HG02759 (cell line): ENCODE results near the gene SDR39U1.

Experiments used
- ATAC-seq: cut with Tn5 transposase; IDR thresholded peaks from one replicate; pipeline ENCODE4 v1.9.1; 2021; ENCODE audit warnings: mild to moderate bottlenecking, moderate library complexity; ENCODE audit not compliant: unreplicated experiment

SDR39U1 gene

DNA sequence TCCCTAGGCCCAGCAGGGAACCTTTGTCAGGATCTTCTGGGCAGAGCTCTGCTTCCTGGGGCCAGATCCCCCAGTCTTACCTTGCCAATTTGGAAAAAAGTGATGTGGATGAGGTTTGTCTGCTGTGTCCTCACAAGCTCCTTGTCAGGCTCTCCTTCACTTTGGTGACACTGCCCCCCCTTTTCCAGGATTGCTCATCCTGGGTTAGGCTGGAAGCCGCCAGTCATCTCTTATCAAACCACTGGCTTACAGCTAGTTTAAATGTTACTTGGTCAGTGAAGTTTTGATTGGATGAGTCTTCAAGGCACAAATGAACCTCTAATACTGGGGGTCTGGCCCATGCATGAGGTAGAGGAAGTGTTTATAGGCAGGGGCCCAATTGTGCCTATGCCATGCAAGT lies 28.5 kb downstream of the SDR39U1 start:
- no peak for ATAC-seq

DNA sequence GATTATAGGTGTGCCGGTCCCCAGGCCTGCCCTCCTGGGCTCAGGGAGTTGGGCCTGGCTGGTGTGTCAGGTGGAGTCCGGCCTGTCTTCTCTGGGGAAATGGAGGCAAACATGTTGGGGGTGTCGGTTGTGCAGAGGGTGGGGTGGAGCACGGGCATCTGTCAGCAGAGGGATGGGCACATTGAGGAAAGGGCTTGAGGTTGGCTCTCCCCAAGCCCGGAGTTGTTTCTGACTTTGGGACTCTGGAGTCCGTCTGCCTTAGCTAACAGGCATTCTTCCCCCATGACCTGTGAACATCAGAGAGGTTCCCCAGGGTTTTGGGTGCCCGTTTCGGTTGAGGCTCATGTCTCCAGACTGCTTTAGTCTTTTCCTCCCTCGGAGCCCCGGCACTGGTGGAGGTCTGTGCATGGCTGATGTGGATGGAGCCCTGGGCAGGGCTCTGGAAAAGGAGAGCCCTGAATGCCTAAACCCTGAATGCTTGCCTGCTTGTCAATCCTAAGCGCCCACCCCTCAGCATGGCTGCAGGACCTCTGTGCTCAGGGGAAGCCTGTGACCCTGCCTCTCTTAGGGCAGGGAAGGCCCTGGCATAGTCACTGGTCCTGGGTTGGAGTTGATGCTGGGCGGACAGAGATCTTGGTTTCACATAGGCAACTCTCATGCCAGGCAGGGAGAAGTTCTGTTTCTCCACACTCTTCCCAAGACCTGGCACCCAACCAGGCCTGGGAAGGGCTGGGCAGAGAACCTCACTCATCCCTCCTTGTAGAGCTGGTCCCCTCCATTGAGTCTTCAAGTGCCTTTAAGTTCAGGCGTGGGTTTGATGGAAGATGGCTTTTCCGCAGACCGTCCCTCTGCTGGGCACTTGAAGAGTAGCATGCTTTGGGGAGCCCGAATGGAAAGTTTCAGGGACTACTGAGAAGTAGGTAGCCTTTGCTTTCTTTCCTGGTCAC lies 30.9 kb downstream of the SDR39U1 start:
- ATAC-seq = no peak

DNA sequence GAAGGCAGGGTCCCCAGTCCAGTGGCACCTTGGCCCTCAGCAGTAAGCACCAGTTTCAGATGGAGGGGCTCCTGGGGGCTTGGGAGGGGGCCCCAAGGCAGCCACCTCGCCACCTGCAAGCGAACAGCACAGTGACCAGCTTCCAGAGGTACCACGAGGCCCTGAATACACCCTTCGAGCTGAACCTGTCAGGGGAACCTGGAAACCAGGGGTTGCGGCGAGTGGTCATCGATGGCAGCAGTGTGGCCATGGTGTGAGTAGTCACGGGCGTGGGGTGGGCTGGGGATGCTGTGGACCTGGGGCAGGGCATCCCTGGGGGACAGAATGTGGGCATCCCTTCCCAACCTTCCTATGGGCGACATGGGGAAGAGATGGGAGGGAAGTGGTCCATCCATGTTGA lies 32.6 kb downstream of the SDR39U1 start:
- ATAC-seq = no peak

DNA sequence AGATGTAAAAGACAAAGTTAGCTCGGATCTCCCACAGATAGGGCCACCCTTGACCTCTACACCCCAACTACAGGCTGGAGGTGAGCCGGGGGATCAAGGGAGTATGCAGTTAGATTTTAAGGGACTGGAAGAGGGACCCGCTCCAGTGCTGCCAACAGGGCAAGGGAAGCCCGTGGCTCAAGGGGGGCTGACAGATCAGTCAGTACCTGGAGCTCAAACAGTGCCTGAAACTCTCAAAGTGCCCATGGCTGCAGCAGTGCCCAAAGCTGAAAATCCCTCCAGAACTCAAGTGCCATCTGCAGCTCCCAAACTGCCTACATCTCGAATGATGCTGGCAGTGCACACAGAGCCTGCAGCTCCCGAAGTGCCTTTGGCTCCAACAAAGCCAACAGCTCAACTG lies 33.4 kb downstream of the SDR39U1 start:
- ATAC-seq = no peak

DNA sequence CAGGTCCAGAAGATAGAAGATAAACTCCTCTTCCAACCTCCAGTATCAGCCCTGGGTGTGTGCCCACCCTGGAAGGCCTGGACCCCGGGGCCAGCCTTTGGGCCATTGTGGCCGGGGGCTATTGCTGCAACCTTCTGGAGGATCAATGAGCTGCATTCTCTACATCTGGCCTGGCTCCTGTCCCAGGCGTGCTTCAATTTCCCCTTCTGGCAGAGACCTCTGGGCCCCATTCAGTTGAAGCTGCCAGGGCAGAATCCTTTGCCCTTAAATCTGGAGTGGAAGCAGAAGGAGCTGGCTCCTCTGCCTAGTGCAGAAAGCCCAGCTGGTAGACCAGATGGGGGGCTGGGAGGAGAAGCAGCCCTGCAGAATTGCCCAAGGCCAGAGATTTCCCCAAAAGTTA lies 33.8 kb downstream of the SDR39U1 start:
- ATAC-seq = no peak

DNA sequence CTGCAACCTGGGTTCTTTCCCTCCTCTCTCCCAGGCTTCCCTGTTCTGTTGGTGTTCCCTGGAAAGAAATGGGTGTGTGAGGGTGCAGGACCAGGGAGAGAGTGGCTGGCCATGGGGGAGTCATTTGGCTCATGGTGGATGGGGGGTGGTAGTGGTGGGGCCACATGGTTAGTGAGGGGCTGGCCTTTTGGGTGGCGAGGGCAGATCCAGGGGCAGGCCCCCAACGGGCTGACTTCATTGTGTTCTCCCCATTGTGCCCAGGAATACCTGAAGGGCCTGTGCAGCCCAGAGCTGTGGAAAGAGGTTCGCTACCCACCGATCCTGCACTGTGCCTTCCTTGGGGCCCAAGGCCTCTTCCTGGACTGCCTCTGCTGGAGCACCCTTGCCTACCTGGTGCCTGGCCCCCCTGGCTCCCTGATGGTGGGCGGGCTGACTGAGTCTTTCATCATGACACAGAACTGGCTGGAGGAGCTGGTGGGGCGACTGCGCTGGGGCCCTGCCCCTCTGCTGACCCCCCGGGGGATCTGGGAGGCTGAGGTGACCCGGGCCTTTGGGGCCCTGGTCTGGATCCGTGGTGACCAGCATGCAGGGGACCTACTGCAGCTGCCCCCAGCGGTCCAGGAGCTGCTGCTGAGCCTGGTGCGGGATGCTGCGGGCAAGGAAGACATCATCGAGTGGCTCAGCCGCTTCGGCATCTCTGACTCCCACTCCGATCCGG lies 34.8 kb downstream of the SDR39U1 start:
- no peak for ATAC-seq

DNA sequence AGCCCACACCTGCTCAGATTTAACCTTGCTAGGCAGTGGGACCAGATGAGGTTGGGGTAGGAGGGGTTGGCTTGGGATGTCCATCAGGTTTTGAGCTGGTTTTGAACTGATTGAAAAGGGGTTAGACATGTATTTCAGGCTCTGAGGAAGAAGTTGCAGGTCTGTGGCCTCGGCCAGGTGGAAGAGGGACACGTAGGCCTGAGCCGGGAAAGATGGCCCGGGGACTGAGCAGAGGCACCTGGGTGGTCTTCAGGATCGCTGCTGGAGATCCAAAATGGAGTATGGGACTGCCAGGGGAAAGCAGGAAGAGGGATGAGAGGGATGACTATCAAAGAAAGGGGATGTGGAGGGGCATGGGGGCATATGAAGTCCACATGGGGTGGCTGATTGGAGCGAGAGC lies 36.2 kb downstream of the SDR39U1 start:
- ATAC-seq = no peak

DNA sequence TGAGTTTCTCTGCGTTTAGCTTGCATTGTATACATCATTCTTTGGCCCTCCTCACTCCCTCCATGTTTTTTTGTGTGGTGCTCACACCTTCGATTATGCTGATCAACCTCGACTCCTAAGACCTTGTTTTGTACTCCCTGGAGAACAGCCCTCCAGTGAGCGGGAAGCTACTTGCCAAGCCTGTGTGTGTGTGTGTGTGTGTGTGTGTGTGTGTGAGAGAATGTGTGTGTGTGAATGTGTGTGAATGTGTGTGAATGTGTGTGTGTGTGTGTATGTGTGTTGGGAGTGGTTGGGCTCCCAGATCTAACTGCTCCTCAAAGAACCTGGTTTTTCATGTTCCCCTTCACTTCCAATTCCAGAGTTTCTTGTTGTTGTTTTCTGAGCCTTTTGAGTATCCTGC lies 37.8 kb downstream of the SDR39U1 start:
- no peak for ATAC-seq

DNA sequence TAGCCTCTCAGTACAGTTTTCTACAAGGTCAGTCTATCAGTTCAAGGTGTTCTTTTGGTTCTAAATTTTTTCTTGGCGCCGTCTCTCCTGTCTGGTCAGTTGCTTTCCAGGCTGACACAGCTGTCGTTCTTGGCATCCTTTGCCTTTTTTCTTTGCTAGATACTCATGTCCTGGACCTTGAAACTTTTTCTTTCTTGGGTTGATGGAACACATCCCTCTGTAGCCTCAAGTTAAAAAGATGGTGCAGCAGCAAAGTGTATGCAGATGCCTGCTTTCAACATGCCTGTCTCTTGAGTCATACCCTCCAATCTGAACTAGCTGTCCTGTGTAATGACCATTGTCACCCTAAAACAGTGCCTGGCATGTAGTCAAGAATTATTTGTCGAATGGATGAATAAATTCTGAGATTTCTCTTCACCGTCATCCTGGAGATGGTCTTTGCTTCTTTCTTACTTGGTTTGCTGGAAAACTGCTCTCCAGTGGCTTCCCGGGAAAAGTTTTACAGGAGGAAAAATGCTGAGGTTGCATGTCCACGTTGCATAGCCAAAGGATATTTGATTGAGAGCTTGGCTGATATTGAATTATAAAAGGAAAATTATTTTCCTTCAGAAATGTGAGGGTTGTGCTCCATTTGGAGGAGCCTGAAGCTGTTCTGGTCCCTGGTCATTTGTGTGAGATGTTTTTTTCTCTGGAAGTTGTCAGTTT lies 39.1 kb downstream of the SDR39U1 start:
- ATAC-seq = no peak

DNA sequence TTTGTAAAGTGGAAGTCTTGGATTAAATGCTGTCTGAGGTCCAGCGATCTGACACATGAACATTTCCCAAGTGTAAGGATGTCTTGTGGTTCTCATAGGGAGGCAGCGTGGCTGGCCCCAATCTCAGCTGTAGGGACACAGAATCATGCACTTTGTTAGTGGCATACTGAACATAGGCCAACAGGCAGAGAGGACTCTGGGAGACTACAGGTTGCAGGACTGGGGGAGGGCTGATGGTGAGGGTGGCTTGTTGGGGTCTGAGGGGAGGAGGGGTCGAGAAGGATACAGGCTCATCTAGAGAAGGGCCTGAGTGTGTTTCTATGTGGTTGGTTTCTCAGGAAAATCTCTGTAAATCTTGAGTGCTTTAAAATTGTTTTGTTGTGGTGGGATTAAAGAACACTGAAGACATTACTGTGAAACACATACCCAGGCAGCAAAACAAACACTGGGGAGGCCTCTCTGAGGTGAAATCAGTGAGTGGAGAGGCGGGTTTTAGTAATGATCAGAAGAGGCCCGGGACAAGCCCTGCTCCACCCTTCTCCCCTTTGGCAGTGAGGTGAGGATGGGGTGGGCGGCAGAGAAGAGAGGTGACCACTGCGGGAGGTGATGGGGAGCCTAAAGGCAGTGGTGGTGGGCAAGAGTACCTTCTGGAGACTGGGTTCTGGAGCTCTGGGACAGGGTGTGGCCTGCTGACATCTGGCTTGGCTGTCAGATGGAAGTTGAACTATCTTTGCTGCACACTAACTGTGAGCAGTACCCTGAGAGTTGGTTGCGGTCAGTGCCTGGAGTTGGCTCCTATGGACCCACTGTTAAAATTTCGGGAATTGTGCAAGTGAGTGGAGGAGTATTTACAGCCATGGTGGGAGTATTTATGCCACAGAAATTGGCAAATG lies 40.5 kb downstream of the SDR39U1 start:
- no peak for ATAC-seq

DNA sequence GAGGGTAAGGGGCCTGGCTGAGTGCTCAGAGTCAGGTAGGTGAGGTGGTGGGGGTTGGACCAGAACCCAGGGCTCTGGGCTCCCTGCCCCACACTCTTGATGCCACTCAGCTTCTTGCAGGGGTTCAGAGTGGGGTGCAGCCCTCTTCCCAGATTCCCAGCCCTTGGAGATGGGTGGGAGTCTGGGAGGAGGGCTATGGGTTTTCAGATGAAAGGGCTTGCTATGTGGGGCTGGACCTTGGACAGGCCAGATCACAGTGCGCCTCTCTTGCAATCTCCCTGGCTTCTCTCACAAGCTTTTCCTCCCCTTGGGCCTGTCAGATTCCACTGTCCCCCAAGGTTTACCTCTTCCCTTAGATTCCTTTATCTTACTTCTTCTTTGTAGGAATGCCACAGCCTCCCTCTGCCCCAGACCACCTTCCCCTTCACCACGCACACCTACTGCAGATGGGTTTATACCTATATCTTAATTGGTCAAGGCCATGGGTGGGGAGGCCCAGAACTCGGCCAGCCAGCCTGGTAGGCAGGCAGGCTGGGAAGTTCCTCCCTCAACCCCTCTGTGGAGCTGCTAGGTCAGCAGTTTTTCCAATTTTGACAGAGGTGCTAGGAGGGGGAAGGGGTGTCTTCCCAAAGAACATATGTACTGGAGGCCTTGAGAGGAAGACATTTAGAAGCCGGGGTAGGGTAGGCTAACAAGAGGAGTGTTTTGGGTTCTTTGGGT lies 42.4 kb downstream of the SDR39U1 start:
- ATAC-seq = no peak

DNA sequence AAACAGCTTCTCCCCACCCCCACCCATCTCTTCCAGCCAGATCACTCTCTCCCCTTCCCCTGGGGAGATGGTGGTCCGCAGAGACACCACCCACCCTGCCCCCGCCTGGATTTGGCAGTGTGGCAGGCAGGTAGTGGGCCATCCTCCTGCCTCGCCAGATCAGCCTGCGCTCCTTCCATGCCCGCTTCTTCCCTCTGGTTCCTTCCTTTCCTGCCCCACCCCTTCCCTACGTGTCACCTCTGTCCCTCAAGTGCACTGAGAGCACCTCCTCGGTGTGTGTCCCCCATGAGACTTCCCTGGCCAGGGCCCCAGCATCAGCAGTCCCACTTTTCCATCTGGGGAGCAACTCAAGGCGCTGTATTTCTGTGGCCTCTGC lies 43.1 kb downstream of the SDR39U1 start:
- no peak for ATAC-seq

DNA sequence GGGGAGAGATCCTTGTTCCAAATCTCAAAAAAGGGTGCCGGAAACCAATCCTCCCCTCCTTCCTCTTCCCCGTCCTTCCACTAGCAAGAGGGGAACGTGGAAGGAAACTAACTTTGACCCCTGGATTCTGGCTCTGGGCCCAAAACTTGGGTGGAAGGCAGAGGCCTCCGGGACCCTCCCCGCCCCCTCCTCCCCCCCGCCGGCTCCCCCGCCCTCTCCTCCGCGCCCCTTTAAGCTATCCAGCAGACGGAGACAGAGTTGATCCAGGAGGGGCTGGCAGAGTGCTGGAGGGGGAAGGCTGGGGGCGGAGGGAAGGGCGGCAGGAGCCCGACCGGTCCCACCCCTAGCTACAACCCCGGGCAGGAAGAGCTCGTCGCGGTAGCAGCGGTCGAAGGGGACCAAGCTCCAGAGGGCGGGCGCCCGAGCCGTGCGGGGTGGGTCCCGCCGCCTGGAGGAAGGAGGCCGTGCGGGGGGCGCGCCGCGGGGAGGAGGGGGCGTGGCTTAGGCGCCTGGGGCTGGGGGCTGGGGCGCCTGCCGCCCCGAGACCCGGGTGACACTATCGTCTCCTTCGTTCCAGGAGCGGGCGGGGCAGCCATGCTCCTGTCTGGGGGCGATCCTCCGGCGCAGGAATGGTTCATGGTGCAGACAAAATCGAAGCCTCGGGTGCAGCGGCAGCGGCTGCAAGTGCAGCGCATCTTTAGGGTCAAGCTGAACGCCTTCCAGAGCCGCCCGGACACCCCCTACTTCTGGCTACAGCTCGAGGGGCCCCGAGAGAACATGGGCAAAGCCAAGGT lies 43.7 kb downstream of the SDR39U1 start, which contains the start of gene NYNRIN:
Gene NYNRIN, plus strand, starts transcription at position 351 of the 794 bp plus-strand sequence. Its CDS starts 244 bp downstream, at position 595.
- peak; percentile 43 for ATAC-seq

DNA sequence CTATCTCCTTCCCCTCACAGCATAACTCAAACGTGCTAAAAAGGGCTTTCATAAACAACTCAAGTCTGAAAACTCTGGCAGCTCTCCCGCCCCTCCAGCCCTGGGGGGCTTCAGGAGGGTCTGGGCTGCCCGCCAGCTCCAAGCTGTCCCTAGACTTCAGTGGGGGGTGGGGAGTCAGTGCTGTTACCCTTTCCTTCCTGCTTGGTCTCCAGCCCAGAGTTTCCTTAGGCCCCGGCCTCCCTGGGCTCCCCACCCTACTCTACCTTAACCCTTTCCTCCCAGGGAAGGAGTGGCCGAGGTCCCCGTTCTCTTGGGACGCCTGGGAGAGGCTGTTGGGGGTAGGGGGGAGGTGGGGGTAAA lies 44.3 kb downstream of the SDR39U1 start:
- no peak for ATAC-seq

DNA sequence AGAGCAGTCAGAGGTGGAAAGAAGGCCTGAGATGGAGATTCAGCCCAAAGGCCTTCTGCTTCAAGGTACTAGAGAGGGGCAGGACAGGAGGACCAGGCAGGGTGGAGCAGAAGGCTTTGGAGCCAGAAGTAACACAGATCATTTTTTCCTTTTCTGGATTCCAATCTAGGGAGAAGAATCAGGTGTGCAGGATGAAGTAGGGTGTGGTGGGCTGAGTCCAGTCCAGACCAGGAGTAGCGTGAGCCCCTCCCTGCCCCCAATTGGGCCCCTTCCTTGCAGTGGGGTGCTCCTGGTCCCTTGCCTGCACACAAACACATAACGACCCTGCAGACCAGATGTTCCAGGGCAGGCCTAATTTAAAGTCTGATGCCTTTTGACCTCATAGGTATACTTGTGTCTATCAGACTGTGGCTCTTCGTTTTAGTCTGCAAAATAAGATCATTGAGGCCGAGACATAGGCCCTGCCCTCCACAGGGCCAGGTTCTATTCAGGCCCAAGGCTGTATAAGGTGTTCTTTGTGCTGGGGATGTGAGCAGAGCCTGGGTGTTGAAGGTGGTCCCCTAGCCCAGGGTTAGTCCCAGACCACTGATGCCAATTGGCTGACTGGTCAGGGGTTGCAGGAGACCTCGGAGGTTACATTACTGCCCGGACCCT lies 44.8 kb downstream of the SDR39U1 start:
- ATAC-seq = no peak

DNA sequence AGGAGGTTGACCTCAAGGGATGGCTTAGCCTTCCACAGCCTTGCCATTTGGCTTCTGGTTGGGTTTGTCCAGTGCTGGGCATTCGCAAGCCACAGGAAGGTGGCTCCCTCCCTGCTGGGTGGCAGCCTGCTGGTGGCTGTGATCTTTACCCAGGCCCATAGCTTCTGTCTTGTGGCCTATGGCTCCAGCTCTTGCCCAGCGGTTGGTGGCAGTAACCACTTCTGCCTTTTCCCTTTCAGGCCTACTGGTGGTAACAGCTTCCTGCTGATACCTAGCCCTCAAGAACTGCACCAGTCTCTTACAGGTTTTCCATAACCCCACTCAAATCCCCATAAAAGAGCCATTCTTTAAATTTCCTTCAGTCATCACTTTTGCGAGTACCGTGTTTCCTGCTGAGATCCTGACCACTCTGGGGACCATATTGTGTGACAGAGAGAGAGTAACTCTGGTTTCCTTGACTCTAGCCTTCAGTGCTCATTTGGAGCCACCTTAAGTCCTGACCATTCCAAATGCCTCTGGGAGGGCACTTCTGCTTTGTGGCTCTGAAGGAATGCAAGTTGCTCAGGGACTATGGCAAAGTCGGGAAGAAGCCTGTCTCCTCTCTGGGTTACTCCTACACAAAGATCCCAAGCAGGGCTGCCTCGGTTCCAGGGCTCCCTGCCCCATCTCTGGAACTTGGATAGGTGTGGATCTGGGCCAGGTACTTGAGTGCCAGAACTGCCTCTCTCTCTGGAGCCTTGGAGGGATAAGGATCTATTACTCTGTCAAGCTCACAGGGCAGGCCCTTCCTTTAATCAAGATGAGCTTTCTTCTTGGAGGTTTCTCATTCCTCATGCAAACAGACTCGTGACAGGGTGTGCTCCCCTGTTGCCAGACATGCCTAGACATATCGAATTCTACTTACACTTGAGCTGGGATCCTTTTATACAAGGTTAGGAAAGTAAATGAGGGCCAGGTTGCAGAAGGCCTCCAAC lies 46.7 kb downstream of the SDR39U1 start:
- no peak for ATAC-seq

DNA sequence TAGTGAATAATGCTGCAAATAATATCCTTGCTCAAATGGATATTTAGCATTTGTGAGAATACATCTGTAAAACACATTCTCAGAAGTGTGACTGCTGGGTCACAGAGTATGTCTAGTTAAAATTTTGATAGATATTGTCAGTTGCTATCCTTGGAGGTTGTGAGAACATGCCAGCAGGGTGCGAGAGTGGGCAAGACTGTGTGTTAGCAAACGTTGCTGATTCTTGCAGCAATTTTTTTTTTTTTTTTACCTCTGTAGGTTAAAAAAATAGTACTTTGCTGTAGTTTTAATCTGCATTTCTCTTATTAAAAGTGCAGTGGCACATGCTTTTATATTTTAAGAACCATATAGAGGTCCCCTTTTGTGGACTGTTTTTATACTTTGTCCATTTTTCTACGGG lies 48.3 kb downstream of the SDR39U1 start:
- no peak for ATAC-seq
